MM.1S (cell line): Measurements from ENCODE around the gene NEDD4L.

Experiments
- DNase-seq: peaks from one replicate; pipeline ENCODE4 v3.0.0-alpha.2; 2015
- H2AFZ ChIP-seq: fragments of 300-600 bp; sonication (generic); 2 replicates; pipeline ENCODE4 v1.6.0; 2016; ENCODE audit warnings: antibody characterized with exemption, low read length
- H3F3A ChIP-seq: fragments of 300-600 bp; sonication (generic); 2 replicates; pipeline ENCODE4 v1.6.1; 2016; ENCODE audit warnings: mild to moderate bottlenecking, antibody characterized with exemption, low read length, moderate library complexity, mixed read lengths; ENCODE audit not compliant: insufficient read depth
- H3K27ac ChIP-seq: fragments of 300-600 bp; sonication (generic); 2 replicates; pipeline ENCODE4 v1.5.1; 2016; ENCODE audit warnings: mild to moderate bottlenecking, low read length
- H3K27me3 ChIP-seq: fragments of 300-600 bp; sonication (generic); replicated peaks from 2 replicates; pipeline ENCODE4 v1.6.0; 2016; ENCODE audit warnings: low read length; ENCODE audit not compliant: insufficient read depth
- H3K36me3 ChIP-seq: fragments of 300-600 bp; sonication (generic); replicated peaks from 2 replicates; pipeline ENCODE4 v1.6.1; 2016; ENCODE audit warnings: mild to moderate bottlenecking, low read length, mixed read lengths; ENCODE audit not compliant: insufficient read depth
- H3K4me1 ChIP-seq: fragments of 300-600 bp; sonication (generic); 2 replicates; pipeline ENCODE4 v1.6.1; 2016; ENCODE audit warnings: low read length, mixed read lengths
- H3K4me2 ChIP-seq: fragments of 300-600 bp; sonication (generic); 2 replicates; pipeline ENCODE4 v1.6.0; 2016; ENCODE audit warnings: low read depth, low read length
- H3K4me3 ChIP-seq: fragments of 300-600 bp; sonication (generic); 2 replicates; pipeline ENCODE4 v1.5.1; 2016; ENCODE audit warnings: low read length, mixed read lengths
- H3K79me2 ChIP-seq: fragments of 300-600 bp; sonication (generic); 2 replicates; pipeline ENCODE4 v1.6.1; 2016; ENCODE audit warnings: mixed run types, low read length, mixed read lengths
- H3K9ac ChIP-seq: fragments of 300-600 bp; sonication (generic); 2 replicates; pipeline ENCODE4 v1.6.1; 2016; ENCODE audit warnings: low read length, mixed read lengths
- H3K9me2 ChIP-seq: fragments of 300-600 bp; sonication (generic); replicated peaks from 2 replicates; pipeline ENCODE4 v1.6.1; 2016; ENCODE audit warnings: mild to moderate bottlenecking, low read length, mixed read lengths; ENCODE audit not compliant: insufficient read depth
- H3K9me3 ChIP-seq: fragments of 300-600 bp; sonication (generic); replicated peaks from 2 replicates; pipeline ENCODE4 v1.6.1; 2016; ENCODE audit warnings: mild to moderate bottlenecking, low read length, mixed read lengths; ENCODE audit not compliant: insufficient read depth
- H4K20me1 ChIP-seq: fragments of 300-600 bp; sonication (generic); 2 replicates; pipeline ENCODE4 v1.6.1; 2016; ENCODE audit warnings: mild to moderate bottlenecking, low read length, moderate library complexity, mixed read lengths; ENCODE audit not compliant: insufficient read depth
- EZH2 ChIP-seq: fragments of 300-600 bp; sonication (generic); optimal IDR thresholded peaks from 2 replicates; pipeline ENCODE3; 2017; ENCODE audit warnings: low read depth, mild to moderate bottlenecking, antibody characterized with exemption, low read length, mixed read lengths
- EZH2phosphoT487 ChIP-seq: fragments of 300-600 bp; sonication (generic); IDR thresholded peaks from 2 replicates; pipeline ENCODE4 v1.6.1; 2018; ENCODE audit warnings: antibody characterized with exemption, low read length
- TF ChIP-seq, protein P1 (sequence below): fragments of 300-600 bp; sonication (generic); IDR thresholded peaks from 2 replicates; pipeline ENCODE4 v1.5.1; 2016; ENCODE audit warnings: antibody characterized with exemption, low read length, mixed read lengths

The NEDD4L gene

DNA sequence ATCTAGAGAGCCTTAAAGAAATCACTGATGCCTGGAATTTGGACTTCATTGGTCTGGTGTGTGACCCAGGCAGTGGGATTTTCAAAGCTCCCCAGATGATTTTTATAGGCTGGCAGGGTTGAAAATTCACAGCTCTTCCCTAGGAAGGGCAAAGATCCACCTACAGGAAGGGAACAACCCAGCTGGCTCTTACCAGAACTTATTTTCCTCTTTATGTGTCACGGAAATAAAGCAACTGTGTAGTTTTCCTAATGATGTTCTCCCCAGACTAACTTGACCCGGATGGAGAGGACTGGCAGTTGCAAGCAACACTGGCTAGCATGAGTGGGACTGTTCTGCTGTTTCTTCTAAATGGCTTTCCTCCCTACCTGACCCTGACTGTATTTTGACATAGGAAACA, 349.3 kb downstream of the NEDD4L start:
- TF ChIP-seq EZH2phosphoT487 (no peak), EZH2 (no peak)
- TF ChIP-seq, protein P1, sequence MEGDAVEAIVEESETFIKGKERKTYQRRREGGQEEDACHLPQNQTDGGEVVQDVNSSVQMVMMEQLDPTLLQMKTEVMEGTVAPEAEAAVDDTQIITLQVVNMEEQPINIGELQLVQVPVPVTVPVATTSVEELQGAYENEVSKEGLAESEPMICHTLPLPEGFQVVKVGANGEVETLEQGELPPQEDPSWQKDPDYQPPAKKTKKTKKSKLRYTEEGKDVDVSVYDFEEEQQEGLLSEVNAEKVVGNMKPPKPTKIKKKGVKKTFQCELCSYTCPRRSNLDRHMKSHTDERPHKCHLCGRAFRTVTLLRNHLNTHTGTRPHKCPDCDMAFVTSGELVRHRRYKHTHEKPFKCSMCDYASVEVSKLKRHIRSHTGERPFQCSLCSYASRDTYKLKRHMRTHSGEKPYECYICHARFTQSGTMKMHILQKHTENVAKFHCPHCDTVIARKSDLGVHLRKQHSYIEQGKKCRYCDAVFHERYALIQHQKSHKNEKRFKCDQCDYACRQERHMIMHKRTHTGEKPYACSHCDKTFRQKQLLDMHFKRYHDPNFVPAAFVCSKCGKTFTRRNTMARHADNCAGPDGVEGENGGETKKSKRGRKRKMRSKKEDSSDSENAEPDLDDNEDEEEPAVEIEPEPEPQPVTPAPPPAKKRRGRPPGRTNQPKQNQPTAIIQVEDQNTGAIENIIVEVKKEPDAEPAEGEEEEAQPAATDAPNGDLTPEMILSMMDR, result no peak
- no peaks in the 10 kb centered on the region for H3K79me2 ChIP-seq
- H4K20me1 ChIP-seq, result no peaks in the 10 kb centered on the region
- no peak overlapping the region for H3K4me2 ChIP-seq
- H3K27me3 ChIP-seq, result no peaks in the 10 kb centered on the region
- no peaks in the 10 kb centered on the region for H3K4me1 ChIP-seq
- H3K36me3 ChIP-seq, result no peaks in the 10 kb centered on the region
- no peaks in the 10 kb centered on the region for H3K9me2 ChIP-seq
- no peak overlapping the region for H3K4me3 ChIP-seq
- DNase-seq, result no peak
- H3K9me3 ChIP-seq, result no peaks in the 10 kb centered on the region
- H3K27ac ChIP-seq, result no peak overlapping the region
- H2AFZ ChIP-seq, result no peak overlapping the region
- no peaks in the 10 kb centered on the region for H3F3A ChIP-seq
- H3K9ac ChIP-seq, result no peak overlapping the region

DNA sequence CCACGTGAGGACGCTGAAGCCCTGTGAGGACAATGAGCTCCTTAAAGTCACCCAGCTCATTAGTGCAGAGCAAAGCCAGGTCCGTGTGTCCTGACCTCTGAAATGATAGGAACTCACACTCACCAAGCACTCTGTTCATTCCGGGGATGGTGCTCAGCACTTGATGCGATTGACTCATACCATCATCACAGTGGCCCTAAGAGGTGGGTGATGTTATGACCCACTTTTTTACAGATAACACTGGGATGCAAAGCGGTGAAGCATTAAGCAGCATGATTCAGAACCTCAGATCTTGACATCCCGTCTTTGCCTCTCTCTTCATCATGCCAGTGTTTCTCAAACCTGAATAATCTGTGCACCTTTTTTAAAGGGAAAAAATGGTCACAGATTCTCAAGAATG, 350.0 kb downstream of the NEDD4L start:
- Histone ChIP-seq H2AFZ (no peak overlapping the region), H3K36me3 (no peaks in the 10 kb centered on the region), H3K4me2 (no peak overlapping the region), H3F3A (no peaks in the 10 kb centered on the region), H3K27me3 (no peaks in the 10 kb centered on the region), H3K9ac (no peak overlapping the region), H3K9me2 (no peaks in the 10 kb centered on the region), H3K79me2 (no peaks in the 10 kb centered on the region), H3K27ac (no peak overlapping the region), H3K9me3 (no peaks in the 10 kb centered on the region), H3K4me3 (no peak overlapping the region), H3K4me1 (no peaks in the 10 kb centered on the region), H4K20me1 (no peaks in the 10 kb centered on the region)
- no peak for DNase-seq
- no peak for TF ChIP-seq EZH2phosphoT487

DNA sequence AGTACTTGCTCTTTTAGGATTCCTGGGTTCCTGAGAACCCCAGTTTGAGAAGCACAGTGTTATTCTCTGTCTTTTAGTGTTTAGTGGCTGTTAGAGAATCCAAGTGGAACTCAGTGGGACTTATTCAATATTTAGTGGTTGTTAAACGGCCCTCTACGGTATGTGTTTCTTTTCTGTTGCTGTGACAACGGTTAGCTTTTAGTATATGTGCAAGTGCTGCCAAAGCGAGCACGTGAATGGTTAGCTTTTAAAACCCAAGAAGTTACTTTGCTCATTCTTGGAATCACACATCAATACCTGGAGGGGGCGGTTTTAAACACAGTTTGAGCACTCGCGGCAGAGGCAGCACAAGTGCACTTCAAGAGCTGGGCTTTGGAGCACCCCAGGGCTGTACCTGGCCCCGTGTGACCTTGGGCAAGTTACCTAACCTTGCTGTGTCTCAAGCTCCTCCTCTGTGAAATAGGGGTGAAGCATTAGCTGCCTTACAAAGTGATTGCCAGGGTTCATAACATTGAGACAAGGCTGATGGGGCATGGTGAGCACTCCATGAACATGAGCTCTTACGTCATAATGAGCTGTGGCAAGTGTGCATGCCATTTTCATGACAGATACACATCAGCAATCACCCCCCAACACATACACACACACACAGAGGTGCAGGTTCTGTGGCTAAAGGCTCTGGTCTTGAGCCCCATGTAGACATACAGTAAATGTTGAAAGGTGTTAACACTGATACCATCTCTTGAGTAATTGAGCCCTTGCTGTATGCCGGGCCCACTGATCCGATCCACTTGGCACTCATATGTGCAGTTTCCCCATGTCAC, 350.8 kb downstream of the NEDD4L start:
- Histone ChIP-seq H3K27me3 (no peaks in the 10 kb centered on the region), H2AFZ (no peak overlapping the region), H3K36me3 (no peaks in the 10 kb centered on the region), H3K9ac (no peak overlapping the region), H3K79me2 (no peaks in the 10 kb centered on the region), H3K4me3 (no peak overlapping the region), H3F3A (no peaks in the 10 kb centered on the region), H4K20me1 (no peaks in the 10 kb centered on the region), H3K9me3 (no peaks in the 10 kb centered on the region), H3K9me2 (no peaks in the 10 kb centered on the region), H3K27ac (no peak overlapping the region), H3K4me1 (no peaks in the 10 kb centered on the region), H3K4me2 (no peak overlapping the region)
- DNase-seq, result no peak
- no peak for TF ChIP-seq EZH2phosphoT487
- TF ChIP-seq, protein P1, result no peak
- TF ChIP-seq EZH2, result no peak

DNA sequence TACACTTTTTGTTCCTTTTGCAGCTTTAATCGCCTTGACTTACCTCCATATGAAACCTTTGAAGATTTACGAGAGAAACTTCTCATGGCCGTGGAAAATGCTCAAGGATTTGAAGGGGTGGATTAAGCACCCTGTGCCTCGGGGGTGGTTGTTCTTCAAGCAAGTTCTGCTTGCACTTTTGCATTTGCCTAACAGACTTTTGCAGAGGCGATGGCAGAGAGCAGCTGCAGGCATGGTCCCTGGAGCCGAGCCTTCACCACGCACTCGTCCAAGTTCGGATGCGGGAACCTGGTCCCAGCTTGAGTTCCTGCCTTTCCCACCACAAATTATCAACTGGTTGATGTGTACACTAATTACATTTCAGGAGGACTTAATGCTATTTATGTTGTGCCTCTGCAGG, 352.1 kb downstream of the NEDD4L start:
- Histone ChIP-seq H3K27ac (no peak overlapping the region), H3K79me2 (no peaks in the 10 kb centered on the region), H3K4me3 (no peak overlapping the region), H3K9ac (no peak overlapping the region), H4K20me1 (no peaks in the 10 kb centered on the region), H3K4me2 (no peak overlapping the region), H3K36me3 (no peaks in the 10 kb centered on the region), H3K9me2 (no peaks in the 10 kb centered on the region), H3K27me3 (no peaks in the 10 kb centered on the region), H3K9me3 (no peaks in the 10 kb centered on the region), H2AFZ (no peak overlapping the region), H3F3A (no peaks in the 10 kb centered on the region), H3K4me1 (no peaks in the 10 kb centered on the region)
- TF ChIP-seq EZH2, result no peak
- no peak for TF ChIP-seq EZH2phosphoT487
- TF ChIP-seq, protein P1, result no peak
- DNase-seq, result no peak
